Body of pancreas (tissue), 4 donors: Measurements from ENCODE around the gene APLP2. TPM values are rescaled to one million over a fixed set of nuclear protein-coding genes. Genes with fewer than 3 reads are reported as not detected.

Experiments
- ATAC-seq: fragments of 150-250 bp; one replicate; pipeline ENCODE4 v1.9.1; 2016
- DNase-seq, 4 donors: peaks; one replicate each; pipeline ENCODE4 v3.0.0-alpha.2; 2019
- H3K27ac ChIP-seq, 4 donors: fragments of 200-600 bp; sonication (generic); 1 replicate in 3 of 4; 2 replicates in 1 of 4; pipeline versions ENCODE4 v1.5.1 to v1.6.1; 2016 to 2019; ENCODE audit warnings: mild to moderate bottlenecking in 1 of 4, mixed read lengths in 1 of 4, moderate library complexity in 1 of 4
- H3K27me3 ChIP-seq, 2 donors: fragments of 200-600 bp; sonication (generic); one replicate each; pipeline ENCODE4 v1.6.0; 2016; ENCODE audit warnings: mild to moderate bottlenecking in 1 of 2
- H3K36me3 ChIP-seq, 2 donors: fragments of 200-600 bp; sonication (generic); replicated peaks in 1 of 2; 2 replicates each; pipeline ENCODE4 v1.5.1; 2016; ENCODE audit warnings: low read depth in 2 of 2; ENCODE audit not compliant: insufficient read depth in 1 of 2
- H3K4me1 ChIP-seq: fragments of 200-600 bp; sonication (generic); one replicate; pipeline ENCODE4 v1.6.0; 2016
- H3K4me3 ChIP-seq, 2 donors: fragments of 200-600 bp; sonication (generic); 1 replicate in 1 of 2; 2 replicates in 1 of 2; pipeline ENCODE4 v1.5.1; 2016 to 2019
- H3K9me3 ChIP-seq, 3 donors: fragments of 200-600 bp; sonication (generic); 1 replicate in 2 of 3; 2 replicates in 1 of 3; pipeline ENCODE4 v1.5.1; 2016
- POLR2A ChIP-seq, 3 donors: fragments of 450-650 bp; IDR thresholded peaks; one replicate each; pipeline ENCODE4 v1.6.1; 2016; ENCODE audit warnings: antibody characterized with exemption in 3 of 3, mild to moderate bottlenecking in 2 of 3
- WGBS, 2 donors: methylation state at CpG; one replicate each; pipeline ENCODE4 v1.1.5; 2017; 5-methylcytosine and 5-hydroxymethylcytosine counted together
- intact Hi-C: fragments of 100-400 bp; cut with DNase I; formaldehyde crosslinking; loops from one replicate; pipeline ENCODE4 v1.15.1; 2023
- total RNA-seq, 2 donors: library from RNA; depleted of rRNA; stranded (reverse); fragments of >200 nt; gene quantifications; one replicate each; pipeline ENCODE4 v1.1.0, GENCODE V29; 2016
- TF ChIP-seq, protein P1 (sequence below), 7 experiments: fragments of 450-650 bp in 4 of 7; fragments of 200-600 bp in 3 of 7; sonication (generic) in 3 of 7; IDR thresholded peaks; one replicate each; pipeline ENCODE4 v1.5.1; 2016 to 2019; ENCODE audit warnings: antibody characterized with exemption in 7 of 7

APLP2 gene
- total RNA-seq, 2 donors from 2014 or later, result 157 to 177 TPM

DNA sequence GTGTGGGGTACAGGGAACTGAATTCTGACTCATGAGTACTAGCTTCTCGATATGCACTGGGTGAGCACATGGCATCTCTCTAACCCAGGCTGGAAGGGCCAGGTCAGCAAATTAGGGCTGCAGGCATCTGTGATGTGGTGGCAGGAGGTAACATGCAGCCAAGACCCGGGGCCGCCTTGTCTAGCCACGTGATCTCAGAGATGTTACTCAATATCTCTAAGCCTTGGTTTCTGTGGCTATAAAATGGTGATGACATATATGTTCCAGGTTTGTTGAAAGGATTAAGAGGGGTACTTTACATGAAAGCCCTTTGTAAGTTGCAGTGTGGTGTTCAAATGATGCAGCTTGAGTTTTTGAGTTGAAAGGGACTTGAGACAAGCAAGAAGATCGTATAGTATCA is 93.0 kb downstream of the APLP2 start:
- DNase-seq, result peak in 1 of 4 donors; percentile 67
- Histone ChIP-seq H3K9me3 (no peaks in the 10 kb centered on the region), H3K27me3 (no peaks in the 10 kb centered on the region), H3K4me3 (no peak overlapping the region), H3K27ac (peak overlapping the region in 3 of 4 donors; percentile 56 to 77 (median 72)), H3K4me1 (peaks cover 54% of the 10 kb centered on the region), H3K36me3 (no peaks in the 10 kb centered on the region)
- intact Hi-C loops, result no loop called here
- no peak for ATAC-seq
- TF ChIP-seq, protein P1, sequence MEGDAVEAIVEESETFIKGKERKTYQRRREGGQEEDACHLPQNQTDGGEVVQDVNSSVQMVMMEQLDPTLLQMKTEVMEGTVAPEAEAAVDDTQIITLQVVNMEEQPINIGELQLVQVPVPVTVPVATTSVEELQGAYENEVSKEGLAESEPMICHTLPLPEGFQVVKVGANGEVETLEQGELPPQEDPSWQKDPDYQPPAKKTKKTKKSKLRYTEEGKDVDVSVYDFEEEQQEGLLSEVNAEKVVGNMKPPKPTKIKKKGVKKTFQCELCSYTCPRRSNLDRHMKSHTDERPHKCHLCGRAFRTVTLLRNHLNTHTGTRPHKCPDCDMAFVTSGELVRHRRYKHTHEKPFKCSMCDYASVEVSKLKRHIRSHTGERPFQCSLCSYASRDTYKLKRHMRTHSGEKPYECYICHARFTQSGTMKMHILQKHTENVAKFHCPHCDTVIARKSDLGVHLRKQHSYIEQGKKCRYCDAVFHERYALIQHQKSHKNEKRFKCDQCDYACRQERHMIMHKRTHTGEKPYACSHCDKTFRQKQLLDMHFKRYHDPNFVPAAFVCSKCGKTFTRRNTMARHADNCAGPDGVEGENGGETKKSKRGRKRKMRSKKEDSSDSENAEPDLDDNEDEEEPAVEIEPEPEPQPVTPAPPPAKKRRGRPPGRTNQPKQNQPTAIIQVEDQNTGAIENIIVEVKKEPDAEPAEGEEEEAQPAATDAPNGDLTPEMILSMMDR (IDR thresholded peaks at IDR 0.05), result no peak
- no peak for TF ChIP-seq POLR2A (IDR thresholded peaks at IDR 0.05)
- 72 to 74% methylated on average over 5 of the region's 5 CpGs for WGBS, 2 donors

DNA sequence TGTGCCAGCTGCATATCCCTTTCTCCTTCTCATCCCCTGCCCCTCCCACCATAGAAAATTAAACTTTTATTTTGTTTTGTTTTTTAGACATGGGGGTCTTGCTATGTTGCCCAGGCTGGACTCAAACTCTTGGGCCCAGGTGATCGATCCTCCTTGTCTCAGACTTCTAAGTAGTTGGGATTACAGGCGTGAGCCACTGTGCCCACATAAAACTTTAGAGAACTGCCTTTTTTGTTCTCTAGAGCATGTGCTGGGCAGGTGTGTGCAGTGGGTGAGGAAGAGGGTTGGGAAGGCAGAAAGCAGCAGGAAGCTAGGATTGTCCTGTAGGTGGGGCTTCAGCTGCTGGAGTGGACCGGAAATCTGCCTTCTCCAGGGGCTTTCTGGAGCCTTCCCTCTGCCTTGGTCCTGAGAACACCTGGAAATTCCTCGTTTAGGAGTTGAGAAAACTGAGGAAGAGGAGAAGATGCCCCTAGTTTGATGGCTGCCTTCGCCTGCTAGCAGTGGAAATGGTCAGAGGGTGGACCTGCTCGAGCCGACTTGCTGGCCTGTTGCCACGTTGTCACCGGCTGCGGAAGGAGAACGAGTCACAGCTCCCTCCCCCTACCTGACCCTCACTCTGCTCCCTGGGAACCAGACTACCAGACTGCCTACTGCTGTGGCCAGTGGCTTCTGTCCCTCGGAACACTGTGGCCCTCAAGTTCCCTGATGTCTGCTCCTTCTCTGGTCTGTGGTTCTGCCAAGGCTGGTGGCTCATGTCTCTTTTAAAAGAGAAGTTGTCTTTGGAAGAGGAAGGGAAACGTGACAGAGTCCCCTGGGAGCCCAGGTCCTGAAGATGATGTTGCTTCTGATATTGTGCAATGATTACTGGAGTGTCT is 93.9 kb downstream of the APLP2 start:
- DNase-seq (peak; percentile 66 to 81 (median 78)), ATAC-seq (no peak)
- no peaks in the 10 kb centered on the region for H3K9me3 ChIP-seq
- H3K4me3 ChIP-seq, result no peak overlapping the region
- H3K27ac ChIP-seq, result peak overlapping the region; percentile 12 to 77 (median 64)
- H3K36me3 ChIP-seq, result no peaks in the 10 kb centered on the region
- H3K27me3 ChIP-seq, result no peaks in the 10 kb centered on the region
- TF ChIP-seq, protein P1 (IDR thresholded peaks at IDR 0.05), result peak in 5 of 7 experiments; percentile 12 to 42 (median 29)
- TF ChIP-seq POLR2A (IDR thresholded peaks at IDR 0.05), result peak in 1 of 3 donors; percentile 44
- 22 to 39% methylated on average over 4 to 13 of the region's 13 CpGs for WGBS, 2 donors
- intact Hi-C loops, result no loop called here
- peaks cover 59% of the 10 kb centered on the region for H3K4me1 ChIP-seq

DNA sequence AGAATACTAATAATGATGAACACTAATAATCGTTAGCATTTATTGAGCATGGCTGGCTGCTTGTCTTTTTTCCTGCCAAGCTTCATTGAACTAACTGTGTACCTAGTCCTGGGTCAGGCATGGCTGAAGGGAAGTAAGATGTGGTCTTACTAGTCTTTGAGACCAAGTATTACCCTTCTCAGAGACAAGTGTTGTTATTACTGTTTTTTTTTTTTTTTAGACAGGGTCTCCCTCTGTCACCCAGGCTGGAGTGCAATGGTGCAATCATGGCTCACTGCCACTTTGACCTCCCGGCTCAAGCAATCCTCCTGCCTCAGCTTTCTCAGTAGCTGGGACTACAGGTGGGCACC is 94.5 kb downstream of the APLP2 start:
- TF ChIP-seq POLR2A (IDR thresholded peaks at IDR 0.05), result no peak
- TF ChIP-seq, protein P1 (IDR thresholded peaks at IDR 0.05), result no peak
- H3K9me3 ChIP-seq, result no peaks in the 10 kb centered on the region
- DNase-seq (no peak), ATAC-seq (no peak)
- H3K4me3 ChIP-seq, result no peak overlapping the region
- H3K36me3 ChIP-seq, result no peaks in the 10 kb centered on the region
- peak overlapping the region in 3 of 4 donors; percentile 56 to 77 (median 72) for H3K27ac ChIP-seq
- intact Hi-C loops, result no loop called here
- H3K27me3 ChIP-seq, result no peaks in the 10 kb centered on the region
- 28 to 38% methylated on average over 2 of the region's 2 CpGs for whole genome bisulfite sequencing, 2 donors
- H3K4me1 ChIP-seq, result peaks cover 57% of the 10 kb centered on the region

DNA sequence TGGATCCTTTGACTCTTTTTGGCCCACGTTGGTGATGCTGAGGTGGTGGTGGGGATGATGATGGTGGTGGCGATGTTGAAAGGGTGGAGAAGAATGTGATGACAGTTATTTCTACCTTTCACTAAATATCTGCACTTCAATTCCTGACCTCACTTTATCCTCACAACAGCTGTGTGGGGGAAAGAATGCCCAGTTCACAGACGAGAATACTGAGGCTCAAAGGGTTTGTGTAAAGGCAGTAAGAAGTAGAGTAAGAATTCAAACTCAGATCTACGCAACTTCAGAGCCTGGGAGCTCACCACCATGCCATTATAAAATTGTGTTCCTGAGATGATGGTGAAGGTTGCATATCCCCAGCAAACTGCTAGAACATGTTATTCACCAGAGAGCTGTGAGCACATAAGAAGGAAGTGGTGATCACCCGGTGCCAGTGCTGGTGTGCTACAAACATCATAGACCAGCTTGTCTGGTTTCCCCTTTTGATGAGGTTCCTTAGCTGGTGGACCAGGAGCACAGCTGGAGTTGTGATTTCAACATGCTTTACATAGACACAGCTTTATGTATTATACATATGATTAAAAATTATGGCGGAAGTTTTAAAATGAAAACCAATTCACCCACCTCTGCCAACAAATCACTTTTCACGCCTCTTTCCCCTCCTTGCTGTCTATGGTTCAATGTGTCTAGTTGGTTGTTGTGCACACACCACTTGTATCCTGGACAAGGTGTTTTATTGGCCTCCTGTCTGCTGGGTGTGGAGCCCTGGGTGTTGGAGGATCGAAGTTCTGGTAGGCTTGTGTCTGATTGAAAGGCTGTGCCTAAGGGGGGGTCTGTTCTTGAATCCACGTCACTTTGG is 96.1 kb downstream of the APLP2 start:
- Histone ChIP-seq H3K9me3 (no peaks in the 10 kb centered on the region), H3K27me3 (no peaks in the 10 kb centered on the region), H3K4me3 (no peak overlapping the region), H3K4me1 (peaks cover 62% of the 10 kb centered on the region), H3K27ac (peak overlapping the region in 1 of 4 donors; percentile 33), H3K36me3 (no peaks in the 10 kb centered on the region)
- 76 to 80% methylated on average over 9 of the region's 9 CpGs for WGBS, 2 donors
- peak in 1 of 4 donors; percentile 67 for DNase-seq
- intact Hi-C loops, result no loop called here
- ATAC-seq, result no peak
- TF ChIP-seq POLR2A (IDR thresholded peaks at IDR 0.05), result no peak
- TF ChIP-seq, protein P1 (IDR thresholded peaks at IDR 0.05), result no peak
